Smooth muscle cell (in vitro differentiated cells): ENCODE data around the gene GLI3. TPM values are rescaled to one million over a fixed set of nuclear protein-coding genes. Genes with fewer than 3 reads are reported as not detected.
A peak's percentile ranks its signal among the peaks of the same experiment; 100 is the strongest.

Source experiments
- DNase-seq: peaks from one replicate; lab custom pipeline; 2025; ENCODE audit not compliant: unreplicated experiment; lab: John Stamatoyannopoulos, UW
- H2AFZ ChIP-seq: fragments of 200-600 bp; sonication (generic); 2 replicates; pipeline ENCODE4 v1.6.0; 2016; ENCODE audit warnings: antibody characterized with exemption, low read depth, mild to moderate bottlenecking
- H3F3A ChIP-seq: fragments of 200-600 bp; sonication (generic); 2 replicates; pipeline ENCODE4 v1.6.0; 2017; ENCODE audit warnings: antibody characterized with exemption, low read depth
- H3K27ac ChIP-seq: fragments of 200-600 bp; sonication (generic); 2 replicates; pipeline ENCODE4 v1.5.1; 2016; ENCODE audit warnings: low read depth, mild to moderate bottlenecking
- H3K27me3 ChIP-seq: fragments of 200-600 bp; sonication (generic); 2 replicates; pipeline ENCODE4 v1.6.1; 2016; ENCODE audit warnings: low read depth, mild to moderate bottlenecking
- H3K36me3 ChIP-seq: fragments of 200-600 bp; sonication (generic); 2 replicates; pipeline ENCODE4 v1.5.1; 2016; ENCODE audit warnings: low read depth
- H3K4me1 ChIP-seq: fragments of 200-600 bp; sonication (generic); 2 replicates; pipeline ENCODE4 v1.5.1; 2016; ENCODE audit warnings: low read depth
- H3K4me2 ChIP-seq: fragments of 200-600 bp; sonication (generic); 2 replicates; pipeline ENCODE4 v1.6.0; 2016; ENCODE audit warnings: mild to moderate bottlenecking
- H3K4me3 ChIP-seq: fragments of 200-600 bp; sonication (generic); 2 replicates; pipeline ENCODE4 v1.5.1; 2016; ENCODE audit warnings: mild to moderate bottlenecking
- H3K79me2 ChIP-seq: fragments of 200-600 bp; sonication (generic); 2 replicates; pipeline ENCODE4 v1.6.0; 2016; ENCODE audit warnings: low read depth, mild to moderate bottlenecking
- H3K9ac ChIP-seq: fragments of 200-600 bp; sonication (generic); 2 replicates; pipeline ENCODE4 v1.6.0; 2016; ENCODE audit warnings: low read depth
- H3K9me3 ChIP-seq: fragments of 200-600 bp; sonication (generic); replicated peaks from 2 replicates; pipeline ENCODE4 v1.5.1; 2016; ENCODE audit warnings: low read depth
- H4K20me1 ChIP-seq: fragments of 200-600 bp; sonication (generic); 2 replicates; pipeline ENCODE4 v1.6.0; 2016; ENCODE audit warnings: low read depth
- CTCF ChIP-seq: fragments of 200-600 bp; sonication (generic); IDR thresholded peaks from 2 replicates; pipeline ENCODE4 v1.5.1; 2017; ENCODE audit warnings: borderline replicate concordance, mild to moderate bottlenecking, antibody characterized with exemption; ENCODE audit not compliant: insufficient read depth, poor library complexity, severe bottlenecking
- WGBS: methylation state at CpG from one replicate; pipeline ENCODE4 v1.1.7; 2016; ENCODE audit warnings: low lambda C conversion rate; 5-methylcytosine and 5-hydroxymethylcytosine counted together
- polyA plus RNA-seq: library from polyadenylated mRNA; unstranded; fragments of >200 nt; fragmentation: Nextera tagmentation; extraction: Ambion mirVana; gene quantifications from 2 replicates; pipeline ENCODE4 v1.2.1, GENCODE V29; 2016
- total RNA-seq: library from RNA; depleted of rRNA; stranded (reverse); fragments of >200 nt; gene quantifications from 2 replicates; pipeline ENCODE4 v1.2.3, GENCODE V29; 2014

The GLI3 gene
- total and polyA plus RNA-seq, 2 experiments from 2014 or later, result 31.1 to 70.4 TPM

DNA sequence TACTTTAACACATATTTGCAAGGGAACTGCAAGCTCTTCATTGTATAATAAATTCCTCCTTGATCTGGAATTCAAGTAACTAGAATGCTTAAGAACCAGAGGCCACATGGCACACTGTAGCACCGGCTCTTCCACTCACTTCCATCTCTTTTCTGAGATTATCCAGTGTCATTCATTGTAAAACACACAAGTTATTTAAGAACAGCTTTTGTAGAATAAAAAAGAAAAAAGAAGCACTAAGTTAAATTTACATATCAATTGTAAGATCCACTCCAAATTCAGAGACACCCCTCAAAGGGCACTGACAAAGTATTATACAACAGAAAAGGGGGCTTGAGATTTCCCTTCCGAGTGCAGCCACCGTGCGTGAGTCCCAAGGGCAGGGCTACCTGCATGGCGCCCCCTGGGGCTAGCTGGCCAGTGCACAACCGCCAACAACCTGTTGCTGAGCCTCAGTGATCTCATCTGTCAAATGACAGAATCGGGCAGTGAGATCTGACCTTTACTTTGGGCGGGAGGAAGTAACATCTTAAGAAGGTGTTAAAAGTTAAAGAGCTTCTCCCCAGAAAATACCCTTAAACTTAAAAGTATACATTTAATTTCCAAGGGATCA is 12.5 kb downstream of the GLI3 start:
- no peaks in the 10 kb centered on the region for H3F3A ChIP-seq
- no peak for DNase-seq
- no peaks in the 10 kb centered on the region for H3K9me3 ChIP-seq
- peaks cover 97% of the 10 kb centered on the region for H3K79me2 ChIP-seq
- H3K36me3 ChIP-seq, result no peaks in the 10 kb centered on the region
- H3K4me3 ChIP-seq, result no peak overlapping the region
- no peak overlapping the region for H3K4me2 ChIP-seq
- H2AFZ ChIP-seq, result no peak overlapping the region
- H3K9ac ChIP-seq, result no peak overlapping the region
- H3K4me1 ChIP-seq, result peaks cover 94% of the 10 kb centered on the region
- H3K27me3 ChIP-seq, result no peaks in the 10 kb centered on the region
- TF ChIP-seq CTCF, result no peak
- 76% methylated on average over 8 of the region's 8 CpGs for WGBS
- H3K27ac ChIP-seq, result peak overlapping the region; percentile 6
- peaks cover 99% of the 10 kb centered on the region for H4K20me1 ChIP-seq

GRCh38 chr7:42222891-42223290 is 14.1 kb downstream of the GLI3 start:
- H3K4me1 ChIP-seq, result peaks cover 92% of the 10 kb centered on the region
- peaks cover 100% of the 10 kb centered on the region for H4K20me1 ChIP-seq
- H3K9ac ChIP-seq, result no peak overlapping the region
- H2AFZ ChIP-seq, result no peak overlapping the region
- no peaks in the 10 kb centered on the region for H3K9me3 ChIP-seq
- H3K79me2 ChIP-seq, result peaks cover 97% of the 10 kb centered on the region
- no peak overlapping the region for H3K4me3 ChIP-seq
- no peak for DNase-seq
- peaks cover under 1% of the 10 kb centered on the region for H3F3A ChIP-seq
- H3K27me3 ChIP-seq, result no peaks in the 10 kb centered on the region
- no peaks in the 10 kb centered on the region for H3K36me3 ChIP-seq
- H3K27ac ChIP-seq, result no peak overlapping the region
- no peak for TF ChIP-seq CTCF
- no peak overlapping the region for H3K4me2 ChIP-seq
- 64% methylated on average over 11 of the region's 11 CpGs for WGBS

- H3K27me3 ChIP-seq, result no peaks in the 10 kb centered on the region
- WGBS, result 93% methylated on average over 2 of the region's 2 CpGs
- peaks cover 99% of the 10 kb centered on the region for H3K79me2 ChIP-seq
- H3K27ac ChIP-seq, result no peak overlapping the region
- H4K20me1 ChIP-seq, result peaks cover 100% of the 10 kb centered on the region
- no peak overlapping the region for H3K9ac ChIP-seq
- no peaks in the 10 kb centered on the region for H3K9me3 ChIP-seq
- no peak for TF ChIP-seq CTCF
- no peak overlapping the region for H2AFZ ChIP-seq
- H3F3A ChIP-seq, result peaks cover 4% of the 10 kb centered on the region
- H3K4me3 ChIP-seq, result no peak overlapping the region
- H3K4me2 ChIP-seq, result no peak overlapping the region
- H3K4me1 ChIP-seq, result peaks cover 92% of the 10 kb centered on the region
- DNase-seq, result no peak
- H3K36me3 ChIP-seq, result no peaks in the 10 kb centered on the region
Measured at GRCh38 chr7:42222125-42222524, 14.9 kb downstream of the GLI3 start.

- TF ChIP-seq CTCF, result no peak
- WGBS, result 94% methylated on average over 5 of the region's 5 CpGs
Measured at GRCh38 chr7:42221304-42221703, 15.7 kb downstream of the GLI3 start.

More at GRCh38 chr7:42221304-42221703, 15.7 kb downstream of the GLI3 start:
- peaks cover 90% of the 10 kb centered on the region for H3K4me1 ChIP-seq
- H3K27me3 ChIP-seq, result no peaks in the 10 kb centered on the region
- H3F3A ChIP-seq, result peaks cover 4% of the 10 kb centered on the region
- no peaks in the 10 kb centered on the region for H3K36me3 ChIP-seq
- peaks cover 100% of the 10 kb centered on the region for H4K20me1 ChIP-seq
- no peak overlapping the region for H3K27ac ChIP-seq
- no peak overlapping the region for H3K9ac ChIP-seq
- H3K9me3 ChIP-seq, result no peaks in the 10 kb centered on the region
- peaks cover 99% of the 10 kb centered on the region for H3K79me2 ChIP-seq
- H2AFZ ChIP-seq, result no peak overlapping the region
- no peak for DNase-seq
- no peak overlapping the region for H3K4me3 ChIP-seq
- no peak overlapping the region for H3K4me2 ChIP-seq
